ENCODE data around the gene AMACR. TPM values are rescaled to one million over a fixed set of nuclear protein-coding genes. Genes with fewer than 3 reads are reported as not detected.
"Not testable (repeated sequence)": the region's sequence is repeated elsewhere in the genome, so short reads cannot be mapped to it uniquely, and the experiment has no call there.

Gene AMACR
- total RNA-seq, 1 donor from 2014 or later: 15.2 TPM

DNA sequence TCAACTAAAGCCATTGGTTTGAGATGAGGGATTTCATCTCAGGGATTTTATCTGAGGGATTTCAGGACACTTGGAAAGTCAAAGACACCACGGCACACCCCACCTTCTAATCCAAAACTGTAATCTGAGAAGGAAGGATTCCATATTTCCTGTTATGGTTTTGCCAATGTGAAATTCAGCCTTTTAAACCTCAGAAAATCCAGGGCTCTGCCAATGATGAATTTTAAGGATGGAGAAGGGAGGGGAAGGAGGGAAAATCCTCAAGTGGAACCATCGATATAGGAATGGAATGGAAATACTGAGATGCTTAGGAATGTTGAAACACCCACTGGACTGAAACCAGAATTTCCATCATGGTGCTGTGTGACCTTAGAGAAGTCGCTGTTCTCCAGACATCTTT lies 29.9 kb upstream of the AMACR start:
- no peak for DNase-seq (ENCODE audit: low spot score)

DNA sequence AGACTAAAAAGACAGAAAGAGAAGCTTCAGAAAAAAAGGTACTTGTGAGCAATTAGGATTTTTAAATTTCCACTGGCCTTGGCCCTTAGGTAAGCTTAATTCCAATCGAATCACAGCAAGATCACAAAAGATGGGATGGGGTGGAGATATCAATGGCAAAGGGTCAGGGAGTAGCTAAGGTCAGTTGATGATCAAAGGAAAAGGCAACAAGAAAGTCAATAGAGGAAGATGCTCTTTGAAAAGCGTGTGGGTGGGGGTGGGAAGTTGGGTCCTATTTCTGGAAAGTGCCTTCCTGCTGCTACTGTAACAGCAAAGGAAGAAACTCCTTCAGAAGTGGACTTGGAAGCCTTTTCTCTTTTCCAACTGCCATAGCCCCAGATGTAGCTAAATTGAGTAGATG lies 27.9 kb upstream of the AMACR start:
- no peak for DNase-seq (ENCODE audit: low spot score)

DNA sequence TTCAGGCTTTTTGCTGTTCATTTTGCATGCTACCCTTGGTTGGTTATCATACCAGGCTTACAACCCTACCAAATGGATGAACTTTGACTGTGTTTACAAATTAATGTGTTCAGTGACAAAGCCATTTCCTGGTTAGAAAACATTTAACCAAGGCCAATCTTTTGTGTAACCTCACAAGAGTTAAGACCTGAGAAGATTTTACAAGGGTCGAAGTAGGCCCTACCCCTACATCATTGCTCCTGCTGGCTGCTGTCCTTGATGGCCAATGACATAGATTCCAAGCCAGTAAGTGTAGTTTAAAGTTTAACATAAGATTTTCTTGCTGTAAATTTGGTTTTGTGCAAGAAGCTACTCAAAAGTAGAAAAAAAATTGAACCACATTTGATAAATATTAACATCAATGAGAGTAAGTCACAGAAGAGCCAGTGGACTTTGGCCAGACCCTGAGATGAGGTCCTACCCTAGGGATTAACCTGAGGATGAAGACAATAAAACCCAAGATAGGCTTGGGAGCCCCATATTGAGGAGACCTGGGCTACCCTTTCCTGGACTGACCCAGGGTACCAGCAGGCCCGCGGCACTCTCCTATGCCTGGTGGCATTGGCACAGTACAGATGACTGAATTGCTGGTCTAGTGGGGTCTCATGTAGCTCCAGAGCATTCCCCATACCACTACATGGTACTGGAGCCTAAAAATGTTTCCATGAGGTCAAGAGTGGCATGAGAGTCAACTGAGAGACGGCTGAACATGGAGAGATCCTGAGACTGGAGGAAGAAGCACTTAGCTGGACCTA lies 26.9 kb upstream of the AMACR start:
- no peak for DNase-seq (ENCODE audit: low spot score)

DNA sequence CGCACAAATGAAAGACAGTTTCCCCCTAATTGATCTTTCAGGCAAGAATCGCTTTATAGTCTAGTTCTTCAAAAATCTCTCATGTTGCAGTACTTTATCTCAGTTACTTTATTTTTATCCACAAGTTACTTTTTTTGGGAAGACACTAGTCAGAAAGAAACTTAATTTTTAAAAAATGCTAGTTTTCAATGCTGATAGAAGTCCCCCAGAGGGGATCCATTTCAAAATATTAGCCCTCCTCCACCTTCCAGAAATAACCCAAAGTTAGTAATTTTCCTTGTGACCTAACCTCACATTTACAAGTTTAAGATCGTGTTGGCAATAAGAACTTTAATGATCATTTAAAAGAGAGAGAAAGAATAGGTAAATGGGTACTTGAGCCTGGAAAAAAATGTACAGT lies 24.1 kb upstream of the AMACR start:
- no peak for DNase-seq (ENCODE audit: low spot score)

DNA sequence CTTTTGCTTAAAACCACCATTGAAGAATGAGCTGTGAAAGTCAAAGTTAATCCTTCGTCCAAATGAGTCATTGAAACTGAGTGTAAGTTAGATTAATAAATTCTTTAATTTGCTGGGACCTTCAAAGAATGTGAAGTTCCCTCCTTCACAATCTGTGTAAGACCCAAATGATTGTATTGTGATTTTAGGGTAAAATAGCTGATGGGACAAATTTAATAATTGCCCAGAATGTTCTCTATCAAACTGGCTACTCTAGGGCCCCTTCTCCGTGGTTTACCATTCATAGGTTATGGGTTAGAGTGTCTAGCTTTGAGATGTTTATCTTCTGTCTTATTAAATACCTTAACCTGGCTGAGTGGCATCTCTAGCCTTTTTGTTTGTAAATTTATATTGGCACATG lies 23.3 kb upstream of the AMACR start:
- DNase-seq (ENCODE audit: low spot score): no peak

DNA sequence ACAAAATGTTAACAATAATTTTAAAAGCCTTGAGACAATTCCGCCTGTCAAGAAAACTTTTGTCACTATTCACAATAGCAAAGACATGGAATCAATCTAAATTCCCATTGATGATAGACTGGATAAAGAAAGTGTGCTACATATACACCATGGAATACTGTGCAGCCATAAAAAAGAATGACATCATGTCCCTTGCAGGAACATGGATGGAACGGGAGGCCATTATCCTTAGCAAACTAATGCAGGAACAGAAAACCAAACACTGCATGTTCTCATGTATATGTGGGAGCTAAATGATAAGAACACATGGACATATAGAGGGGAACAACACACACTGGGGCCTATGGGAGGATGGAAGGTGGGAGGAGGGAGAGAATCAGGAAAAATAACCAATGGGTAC lies 22.7 kb upstream of the AMACR start:
- DNase-seq (ENCODE audit: low spot score): not testable (repeated sequence)

DNA sequence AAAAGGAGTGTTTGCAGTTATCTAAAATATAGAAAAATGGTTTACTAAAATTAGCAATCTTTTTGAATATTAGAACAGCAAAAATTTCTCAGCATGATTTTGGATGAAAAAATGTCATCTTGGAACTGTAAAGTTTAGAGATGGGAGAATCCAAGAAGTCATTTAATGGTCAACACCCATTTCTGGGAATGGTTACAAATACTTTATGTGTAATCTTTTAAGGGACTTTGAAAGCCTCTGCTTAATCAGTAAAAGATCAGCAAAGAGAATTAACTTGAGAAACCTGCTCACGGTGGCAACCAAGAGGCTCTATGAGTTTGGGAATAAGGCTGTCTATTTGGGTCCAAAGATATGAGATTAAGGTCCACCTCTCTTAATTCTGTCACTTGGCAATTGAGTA lies 22.2 kb upstream of the AMACR start:
- DNase-seq (ENCODE audit: low spot score): no peak

DNA sequence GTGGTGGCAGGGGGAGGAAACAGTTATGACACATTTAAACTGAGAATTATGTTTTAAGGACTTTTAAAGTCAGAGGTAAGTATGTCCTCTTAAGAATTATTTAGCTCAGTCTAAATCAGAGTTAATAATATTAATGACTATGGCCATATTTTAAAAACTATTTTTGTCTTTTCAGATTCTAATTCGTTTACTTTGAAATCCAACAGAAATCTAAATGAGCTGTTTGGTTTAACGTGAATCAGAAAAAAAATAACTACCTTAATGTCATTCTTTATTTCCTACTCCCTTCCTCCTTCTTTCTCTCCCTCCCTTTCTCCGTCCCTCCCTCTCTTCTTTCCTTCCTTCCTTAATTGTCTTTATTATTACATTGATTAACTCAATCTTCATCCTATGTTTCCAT lies 20.5 kb upstream of the AMACR start:
- DNase-seq (ENCODE audit: low spot score): no peak

DNA sequence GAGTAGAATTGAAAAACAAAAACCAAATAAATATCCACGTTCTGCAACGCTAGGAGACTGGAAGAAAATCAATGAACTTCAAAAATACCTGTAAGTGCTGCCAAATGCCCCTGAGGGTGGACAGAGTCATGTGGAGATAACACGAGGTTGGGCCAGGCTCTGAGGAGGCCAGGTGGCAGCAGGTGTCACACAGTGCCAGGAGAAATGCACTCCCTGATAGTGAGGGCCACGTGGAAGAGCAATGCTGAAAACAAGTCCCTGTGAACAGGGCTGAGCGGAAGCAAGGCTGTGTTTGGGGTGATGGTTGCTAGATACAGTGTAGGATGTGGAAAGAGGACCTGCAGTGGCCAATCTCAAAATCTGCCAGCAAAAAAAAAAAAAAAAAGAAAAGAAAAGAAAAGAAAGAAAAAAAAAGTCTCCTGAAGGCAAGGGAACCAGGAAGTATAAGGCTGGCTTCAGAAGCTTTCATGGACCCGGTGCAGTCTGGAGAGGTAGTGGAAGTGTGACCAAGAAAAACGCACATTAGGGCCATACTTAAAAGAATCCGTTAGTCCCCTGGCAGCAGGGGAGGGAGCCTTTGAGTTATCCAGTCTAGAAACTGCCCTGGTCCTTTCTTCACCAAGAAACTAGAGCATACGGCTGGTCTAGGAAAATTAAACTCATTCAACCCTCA lies 18.4 kb upstream of the AMACR start:
- DNase-seq (ENCODE audit: low spot score): no peak

DNA sequence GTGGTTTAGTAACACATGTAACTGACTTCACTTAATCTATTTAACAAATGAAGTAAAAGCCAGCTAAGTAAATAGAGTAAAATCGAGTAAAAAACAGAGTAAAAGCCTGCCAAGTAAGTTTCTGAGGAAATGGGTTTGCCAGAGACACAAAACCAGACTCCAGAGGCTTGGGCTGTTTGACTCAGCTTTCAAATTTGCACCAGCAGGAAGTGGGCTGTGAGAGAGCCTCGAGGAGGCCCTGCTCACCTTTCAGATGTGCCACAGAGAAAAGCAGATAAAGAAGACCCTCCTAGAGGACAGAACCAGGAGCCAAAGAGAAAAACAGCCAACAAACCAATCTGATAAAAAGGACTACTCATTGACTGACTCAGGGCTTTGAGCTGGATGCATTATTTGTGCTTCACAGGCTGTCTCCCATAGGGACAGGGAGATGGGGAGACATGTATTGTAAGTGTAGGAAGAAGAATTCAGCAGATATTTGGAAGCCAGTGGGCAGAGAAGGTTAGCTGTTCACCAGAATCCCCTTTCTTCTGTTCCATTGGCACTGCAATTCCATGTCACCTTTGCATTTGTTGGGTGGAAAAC lies 14.4 kb upstream of the AMACR start:
- no peak for DNase-seq (ENCODE audit: low spot score)

DNA sequence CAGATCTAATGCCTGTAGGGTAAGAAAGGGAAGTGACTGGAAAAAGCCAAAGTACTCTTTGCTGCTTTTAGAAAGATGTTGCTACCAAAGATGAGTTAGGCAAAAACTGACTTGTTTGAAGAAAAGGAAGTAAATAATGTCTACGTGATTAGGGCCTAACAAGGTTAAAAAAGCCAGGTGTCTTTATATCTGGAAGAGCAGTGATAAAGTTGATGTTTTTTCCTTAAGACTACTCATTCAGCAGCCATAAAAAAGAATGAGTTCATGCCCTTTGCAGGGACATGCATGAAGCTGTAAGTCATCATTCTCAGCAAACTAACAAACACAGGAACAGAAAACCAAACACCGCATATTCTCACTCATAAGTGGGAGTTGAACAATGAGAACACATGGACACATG lies 13.5 kb upstream of the AMACR start:
- DNase-seq (ENCODE audit: low spot score): no peak

DNA sequence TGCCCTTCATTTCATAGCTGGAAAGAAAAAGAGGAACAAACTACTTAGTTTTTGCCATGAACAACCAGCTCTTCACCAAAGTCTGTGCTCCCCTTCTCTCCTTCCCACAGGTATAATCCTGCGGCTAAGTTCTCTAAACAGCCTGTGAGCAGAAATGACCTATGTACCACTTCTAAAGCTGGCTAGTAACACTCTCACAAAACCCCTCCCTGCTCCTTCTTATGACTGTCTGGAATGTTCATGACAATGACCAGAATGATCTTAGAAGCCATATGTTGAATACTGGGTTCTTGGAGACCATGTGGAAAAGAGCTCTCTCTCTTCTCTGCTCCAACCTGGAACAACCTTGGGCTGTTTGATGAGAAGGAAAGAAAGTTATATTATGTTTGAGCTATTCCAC lies 12.9 kb upstream of the AMACR start:
- DNase-seq (ENCODE audit: low spot score): no peak

DNA sequence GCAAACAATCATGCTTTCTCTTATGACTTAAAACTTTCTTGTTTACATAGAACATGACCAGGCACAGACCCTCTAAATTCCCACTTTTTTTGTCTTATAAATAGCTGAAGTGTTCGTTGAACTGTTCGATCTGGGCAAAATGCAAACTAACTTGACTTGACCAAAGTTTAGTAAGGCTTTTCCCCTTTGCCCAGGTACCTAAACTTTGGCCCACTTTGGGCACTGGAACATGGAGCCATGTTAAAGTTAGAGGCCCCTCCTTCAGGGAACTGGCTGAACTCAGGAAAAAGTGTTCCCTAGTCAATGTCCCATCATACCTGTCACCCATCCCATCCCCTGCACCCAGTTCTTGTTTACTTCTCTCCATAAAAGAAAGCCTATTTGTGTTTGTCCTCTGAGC lies 9.4 kb upstream of the AMACR start:
- DNase-seq (ENCODE audit: low spot score): no peak

DNA sequence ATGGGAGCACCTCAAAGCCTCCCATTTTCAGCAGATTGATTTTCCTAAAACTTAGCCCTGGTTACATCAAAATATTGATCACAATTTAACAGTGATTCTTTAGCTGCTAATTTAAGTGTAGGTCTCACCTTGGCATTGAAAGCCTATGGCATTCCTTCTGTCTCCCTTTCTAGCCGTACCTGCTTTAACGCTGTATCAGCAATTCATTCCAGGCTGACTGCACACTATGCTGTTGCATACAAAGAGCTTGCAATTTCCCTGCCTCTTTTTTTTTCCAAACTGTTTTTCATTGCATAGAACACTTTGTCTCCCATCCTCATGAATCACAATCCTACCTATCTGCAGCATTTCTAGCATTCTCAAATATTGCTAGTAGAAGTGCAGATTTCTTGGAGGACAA lies 8.9 kb upstream of the AMACR start:
- no peak for DNase-seq (ENCODE audit: low spot score)

DNA sequence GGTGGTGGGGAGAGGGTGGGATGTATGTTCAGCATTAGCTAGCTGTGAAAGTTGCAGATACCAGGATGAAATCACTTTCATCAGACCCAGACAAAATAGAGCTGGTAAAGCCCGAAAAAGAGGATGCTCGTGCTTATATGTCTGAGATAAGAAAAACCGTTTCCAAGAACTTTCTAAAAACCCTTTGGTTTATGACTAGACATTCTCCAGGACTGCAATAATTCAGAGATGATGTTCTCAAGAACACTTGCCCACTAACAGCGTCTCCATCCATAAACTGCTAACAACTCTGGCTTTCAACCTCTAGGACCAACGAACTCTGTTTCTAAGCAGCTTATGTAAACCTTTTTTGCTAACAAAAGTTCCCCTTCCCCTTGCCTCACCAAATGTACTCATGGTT lies 8.4 kb upstream of the AMACR start:
- no peak for DNase-seq (ENCODE audit: low spot score)

DNA sequence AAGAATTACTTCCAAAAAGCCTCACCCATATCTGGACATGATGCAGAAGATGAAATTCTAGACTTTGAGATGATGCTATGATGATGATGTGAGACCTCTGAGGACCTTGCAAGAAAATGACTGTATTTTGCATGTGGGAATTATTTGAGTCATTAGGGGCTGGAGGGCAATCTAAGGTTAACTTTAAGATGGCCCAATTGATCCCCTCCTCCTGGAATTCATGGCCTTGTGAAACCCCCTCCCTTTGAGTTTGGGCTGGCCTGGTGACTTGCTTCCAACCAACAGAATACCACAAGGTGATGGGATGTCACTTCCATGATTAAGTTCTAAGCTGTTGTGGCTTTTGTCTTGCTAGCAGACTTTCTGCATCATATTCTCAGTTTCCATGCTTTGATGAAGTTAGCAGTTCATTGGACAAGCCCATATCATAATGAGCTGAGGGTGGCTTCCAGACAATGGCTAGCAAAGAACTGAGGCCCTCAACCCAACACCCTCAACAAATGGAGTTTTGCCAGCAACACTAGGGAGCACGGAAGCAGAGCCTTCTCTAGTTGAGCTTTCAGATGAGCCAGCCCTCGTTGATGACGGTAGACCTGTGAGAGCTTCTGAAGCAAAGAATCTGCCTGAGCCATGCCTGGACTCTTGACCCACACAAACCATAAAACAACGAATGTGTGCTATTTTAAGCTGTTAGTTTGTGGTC lies 7.4 kb upstream of the AMACR start:
- no peak for DNase-seq (ENCODE audit: low spot score)

DNA sequence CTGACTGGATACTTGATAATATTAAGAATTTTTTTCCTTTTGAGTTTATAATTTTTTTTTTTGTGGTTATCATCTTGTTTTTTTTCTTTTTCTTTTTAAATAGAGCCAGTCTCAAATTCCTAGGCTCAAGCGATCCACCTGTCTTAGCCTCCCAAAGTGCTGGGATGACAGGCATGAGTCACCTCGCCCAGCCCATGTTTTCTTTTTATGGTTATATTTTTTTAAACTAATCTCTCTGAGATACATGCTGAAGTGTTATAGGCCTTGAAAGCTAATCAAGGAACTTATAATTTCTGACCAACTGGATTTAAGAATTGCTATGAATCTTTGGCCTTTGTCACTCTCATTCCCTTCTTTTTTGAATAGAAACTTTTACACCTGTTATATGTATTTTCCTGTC lies 6.8 kb upstream of the AMACR start:
- DNase-seq (ENCODE audit: low spot score): no peak

DNA sequence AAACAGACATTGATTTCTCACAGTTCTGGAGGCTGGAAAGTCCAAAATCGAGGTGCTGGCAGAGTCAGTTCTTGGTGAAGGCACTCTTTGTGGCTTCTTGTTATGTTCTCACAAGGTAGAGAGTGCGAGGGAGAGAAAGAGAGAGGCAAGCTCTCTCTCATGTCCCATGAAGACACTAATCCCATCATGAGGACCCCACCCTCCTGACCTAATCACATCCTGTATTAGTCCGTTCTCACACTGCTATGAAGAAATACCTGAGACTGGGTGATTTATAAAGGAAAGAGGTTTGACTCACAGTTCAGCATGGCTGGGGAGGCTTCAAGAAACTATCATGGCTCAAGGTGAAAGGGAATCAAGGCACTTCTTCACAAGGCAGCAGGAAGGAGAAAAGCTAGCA lies 5.7 kb upstream of the AMACR start:
- DNase-seq (ENCODE audit: low spot score): no peak

DNA sequence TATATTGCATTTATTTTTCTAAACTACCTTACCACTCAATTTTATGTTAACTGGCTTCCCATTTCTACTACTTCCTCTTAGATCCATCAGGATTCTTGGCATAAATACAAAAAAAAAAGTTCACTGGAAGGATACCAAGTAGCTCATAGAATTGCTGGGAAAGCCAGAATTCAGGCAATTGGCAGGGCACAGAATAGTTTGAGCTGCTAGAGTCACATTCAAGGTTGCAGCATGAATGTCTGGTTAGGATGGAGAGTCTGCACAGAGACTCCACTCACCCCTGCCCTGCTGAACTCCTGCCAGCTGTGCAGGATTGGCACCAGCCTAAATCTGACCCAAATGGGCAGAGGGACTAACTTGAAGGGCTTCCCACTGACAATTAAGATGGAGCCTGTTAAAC lies 4.9 kb upstream of the AMACR start:
- no peak for DNase-seq (ENCODE audit: low spot score)

DNA sequence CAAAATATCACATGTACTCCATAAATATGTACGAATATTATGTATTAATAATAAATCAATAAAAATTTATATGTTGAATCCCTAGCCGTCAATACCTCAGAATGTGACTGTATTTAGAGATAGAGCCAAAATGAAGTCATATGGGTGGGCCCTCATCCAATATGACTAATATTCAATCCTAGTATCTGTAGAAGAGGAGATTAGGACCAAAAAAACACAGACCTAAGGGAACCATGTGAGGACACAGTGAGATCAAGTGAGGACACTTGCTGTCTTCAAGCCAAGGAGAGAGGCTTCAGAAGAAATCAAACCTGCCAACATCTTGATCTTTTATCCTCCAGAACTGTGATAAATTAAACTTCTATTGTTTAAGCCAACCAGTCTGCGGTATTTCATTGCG lies 3.7 kb upstream of the AMACR start:
- DNase-seq (ENCODE audit: low spot score): no peak

DNA sequence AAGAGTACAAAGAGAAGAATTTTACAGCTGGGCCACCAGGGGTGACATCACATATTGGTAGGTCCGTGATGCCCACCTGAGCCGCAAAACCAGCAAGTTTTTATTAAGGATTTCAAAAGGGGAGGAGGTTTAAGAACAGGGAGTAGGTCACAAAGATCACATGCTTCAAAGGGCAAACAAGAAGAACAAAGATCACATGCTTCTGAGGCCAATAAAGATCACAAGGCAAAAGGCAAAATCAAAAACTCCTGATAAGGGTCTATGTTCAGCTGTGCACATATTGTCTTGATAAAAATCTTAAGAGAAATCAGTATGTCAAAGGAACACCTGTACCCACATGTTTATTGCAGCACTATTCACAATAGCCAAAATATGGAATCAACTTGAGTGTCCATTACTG lies 2.3 kb upstream of the AMACR start:
- not testable (repeated sequence) for DNase-seq (ENCODE audit: low spot score)

DNA sequence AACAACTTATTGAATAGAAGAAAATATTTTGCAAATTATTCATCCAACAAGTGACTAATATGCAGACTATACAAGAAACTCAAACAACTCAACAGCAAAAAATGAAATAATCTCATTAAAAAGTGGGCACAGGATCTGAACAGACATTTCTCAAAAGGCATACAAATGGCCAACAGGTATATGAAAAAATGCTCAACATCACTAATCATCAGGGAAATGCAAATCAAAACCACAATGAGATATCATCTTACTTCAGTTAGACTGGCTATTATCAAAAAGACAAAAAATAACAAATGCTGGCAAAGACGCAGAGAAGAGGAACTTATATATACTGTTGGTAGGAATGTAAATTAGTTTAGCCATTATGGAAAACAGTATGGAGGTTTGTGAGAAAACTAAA lies 1.8 kb upstream of the AMACR start:
- DNase-seq (ENCODE audit: low spot score): no peak

DNA sequence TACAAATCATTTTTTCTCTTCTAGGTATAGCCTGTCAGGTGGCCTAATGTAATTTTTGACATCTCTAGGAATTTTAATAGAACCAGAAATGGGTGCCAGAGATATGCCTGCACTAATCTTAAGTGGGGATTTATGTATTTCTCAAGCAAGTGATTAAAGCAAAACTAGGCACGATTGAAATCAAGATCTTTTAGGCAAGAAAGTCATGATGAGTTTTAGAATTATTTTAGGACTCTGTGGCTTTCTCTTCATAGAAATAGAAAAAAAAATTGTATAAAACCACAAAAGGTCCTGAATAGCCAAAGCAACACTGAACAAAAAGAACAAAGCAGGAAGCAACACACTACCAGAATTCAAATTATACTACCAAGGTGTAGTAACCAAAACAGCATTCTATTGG lies 952 bp upstream of the AMACR start:
- DNase-seq (ENCODE audit: low spot score): no peak
